Measurements from ENCODE around the gene SCP2. TPM values are rescaled to one million over a fixed set of nuclear protein-coding genes. Genes with fewer than 3 reads are reported as not detected.

SCP2 gene
- total RNA-seq, 1 donor from 2014 or later = 39.1 TPM

DNA sequence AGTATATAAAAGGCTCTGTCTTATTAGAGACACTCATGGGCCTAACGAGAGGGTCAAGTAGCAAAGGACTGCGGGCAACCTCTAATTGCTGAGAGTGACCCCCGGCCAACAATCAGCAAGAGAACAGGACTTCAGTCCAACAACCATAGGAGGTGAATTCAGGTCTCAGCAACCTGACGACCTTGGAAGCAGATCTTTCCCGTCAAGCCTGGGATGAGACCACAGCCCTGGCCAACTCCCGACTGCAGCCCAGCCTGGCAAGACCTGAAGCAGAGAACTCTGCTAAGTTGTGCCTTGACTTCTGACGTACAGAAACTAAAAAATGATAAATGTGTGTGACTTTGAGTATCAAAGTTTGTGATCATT is 11.2 kb upstream of the SCP2 start:
- no peaks in the 10 kb centered on the region for H3K9me3 ChIP-seq (ENCODE audit: control insufficient read depth in 3 of 3, low read length in 3 of 3)

DNA sequence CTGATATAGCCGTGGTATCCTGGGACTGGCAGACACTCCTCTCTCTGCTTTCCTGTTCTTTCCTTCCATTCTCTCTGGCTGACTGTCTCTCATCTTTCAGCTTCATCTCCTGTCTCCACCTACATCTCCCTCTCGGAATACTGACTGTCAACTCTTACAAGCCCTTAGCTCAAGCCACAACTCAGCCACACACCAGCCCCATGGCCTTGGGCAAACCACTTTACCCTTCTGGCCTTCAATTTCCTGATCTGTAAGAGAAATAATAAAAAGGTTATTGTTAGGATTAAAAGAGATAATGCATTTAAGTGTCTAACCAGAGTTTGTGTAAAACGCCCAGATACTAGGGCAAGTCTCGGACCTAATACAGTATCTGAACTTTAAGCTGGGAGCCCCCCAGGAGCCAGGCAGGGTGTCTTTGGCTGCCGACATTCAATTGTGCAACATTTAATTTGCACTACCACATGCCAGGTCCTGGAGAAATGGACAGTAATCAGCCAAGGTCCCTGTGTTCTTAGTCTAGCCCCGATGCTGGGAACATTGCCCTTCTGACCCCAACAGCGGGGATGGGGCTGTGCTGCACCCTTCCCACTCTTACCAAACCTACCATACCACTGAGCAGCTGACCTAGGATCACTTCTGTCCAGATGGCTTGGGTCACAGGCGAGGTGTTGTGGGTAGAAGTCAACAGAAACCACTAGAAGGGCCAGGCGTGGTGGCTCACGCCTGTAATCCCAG is 10.7 kb upstream of the SCP2 start:
- Histone ChIP-seq H3K27me3 (ENCODE audit: control insufficient read depth in 3 of 3, insufficient read depth in 3 of 3, low read length in 3 of 3) (no peaks in the 10 kb centered on the region), H3K4me3 (ENCODE audit: low read length in 3 of 3) (no peak overlapping the region), H3K36me3 (ENCODE audit: control insufficient read depth in 3 of 3, insufficient read depth in 3 of 3, low read length in 3 of 3) (peaks cover 0 to 12% (median 5%) of the 10 kb centered on the region in 3 donors), H3K9me3 (ENCODE audit: control insufficient read depth in 3 of 3, low read length in 3 of 3) (no peaks in the 10 kb centered on the region), H3K27ac (ENCODE audit: low read depth, low read length) (no peak overlapping the region), H3K9ac (ENCODE audit: low read depth in 1 of 3, low read length in 3 of 3) (no peak overlapping the region), H3K4me1 (ENCODE audit: control insufficient read depth in 3 of 3, insufficient read depth in 3 of 3, low read length in 3 of 3) (peaks cover 21 to 28% (median 25%) of the 10 kb centered on the region in 3 donors)

More for the DNA sequence above, 11.2 kb upstream of the SCP2 start:
- Histone ChIP-seq H3K4me1 (ENCODE audit: control insufficient read depth in 3 of 3, insufficient read depth in 3 of 3, low read length in 3 of 3) (peaks cover 21 to 25% (median 25%) of the 10 kb centered on the region in 3 donors), H3K27me3 (ENCODE audit: control insufficient read depth in 3 of 3, insufficient read depth in 3 of 3, low read length in 3 of 3) (no peaks in the 10 kb centered on the region), H3K36me3 (ENCODE audit: control insufficient read depth in 3 of 3, insufficient read depth in 3 of 3, low read length in 3 of 3) (peaks cover 0 to 16% (median 8%) of the 10 kb centered on the region in 3 donors), H3K4me3 (ENCODE audit: low read length in 3 of 3) (no peak overlapping the region), H3K27ac (ENCODE audit: low read depth, low read length) (no peak overlapping the region), H3K9ac (ENCODE audit: low read depth in 1 of 3, low read length in 3 of 3) (no peak overlapping the region)

DNA sequence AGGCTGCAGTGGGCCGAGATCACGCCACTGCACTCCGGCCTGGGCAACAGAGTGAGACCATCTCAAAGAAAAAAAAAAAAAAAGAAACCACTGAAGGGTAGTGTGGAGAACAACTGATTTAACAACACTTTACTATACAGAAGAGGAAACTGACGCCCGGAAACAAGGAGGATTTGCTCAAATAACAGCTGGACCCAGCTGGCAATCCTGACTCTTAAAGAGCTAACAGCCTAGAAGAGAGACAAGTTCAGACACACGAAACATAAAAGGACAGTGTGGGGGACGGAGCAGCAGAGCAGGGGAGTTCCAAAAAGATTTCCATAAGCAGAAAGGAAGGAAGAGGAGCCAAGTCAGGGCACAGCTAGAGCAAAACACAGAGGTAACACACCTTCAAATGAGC is 9.9 kb upstream of the SCP2 start:
- Histone ChIP-seq H3K27ac (ENCODE audit: low read depth, low read length) (no peak overlapping the region), H3K4me1 (ENCODE audit: control insufficient read depth in 3 of 3, insufficient read depth in 3 of 3, low read length in 3 of 3) (peaks cover 23 to 33% (median 29%) of the 10 kb centered on the region in 3 donors), H3K36me3 (ENCODE audit: control insufficient read depth in 3 of 3, insufficient read depth in 3 of 3, low read length in 3 of 3) (peaks cover 0 to 10% (median 2%) of the 10 kb centered on the region in 3 donors), H3K9ac (ENCODE audit: low read depth in 1 of 3, low read length in 3 of 3) (no peak overlapping the region), H3K27me3 (ENCODE audit: control insufficient read depth in 3 of 3, insufficient read depth in 3 of 3, low read length in 3 of 3) (no peaks in the 10 kb centered on the region), H3K4me3 (ENCODE audit: low read length in 3 of 3) (no peak overlapping the region), H3K9me3 (ENCODE audit: control insufficient read depth in 3 of 3, low read length in 3 of 3) (no peaks in the 10 kb centered on the region)

DNA sequence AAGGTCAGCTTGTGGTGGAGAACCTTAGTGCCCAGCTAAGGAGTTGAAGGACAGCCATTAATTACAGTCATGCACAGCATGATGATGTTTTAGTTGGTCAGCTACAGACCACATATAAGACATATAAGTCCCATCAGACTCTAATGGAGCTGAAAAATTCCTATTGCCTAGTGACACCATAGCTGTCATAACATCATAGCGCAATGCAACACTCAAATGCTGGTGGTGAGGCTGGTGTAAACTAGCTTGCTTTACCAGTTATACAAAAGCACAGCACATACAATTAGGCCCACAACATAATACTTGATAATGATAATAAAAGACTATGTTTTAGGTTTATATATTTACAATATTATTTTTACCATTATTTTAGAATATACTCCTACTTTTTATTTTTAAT is 9.5 kb upstream of the SCP2 start:
- no peaks in the 10 kb centered on the region for H3K9me3 ChIP-seq (ENCODE audit: control insufficient read depth in 3 of 3, low read length in 3 of 3)
- H3K4me3 ChIP-seq (ENCODE audit: low read length in 3 of 3) = no peak overlapping the region
- peaks cover 23 to 33% (median 29%) of the 10 kb centered on the region in 3 donors for H3K4me1 ChIP-seq (ENCODE audit: control insufficient read depth in 3 of 3, insufficient read depth in 3 of 3, low read length in 3 of 3)
- no peaks in the 10 kb centered on the region for H3K27me3 ChIP-seq (ENCODE audit: control insufficient read depth in 3 of 3, insufficient read depth in 3 of 3, low read length in 3 of 3)
- peaks cover 0 to 10% (median 2%) of the 10 kb centered on the region in 3 donors for H3K36me3 ChIP-seq (ENCODE audit: control insufficient read depth in 3 of 3, insufficient read depth in 3 of 3, low read length in 3 of 3)
- H3K27ac ChIP-seq (ENCODE audit: low read depth, low read length) = no peak overlapping the region
- no peak overlapping the region for H3K9ac ChIP-seq (ENCODE audit: low read depth in 1 of 3, low read length in 3 of 3)

DNA sequence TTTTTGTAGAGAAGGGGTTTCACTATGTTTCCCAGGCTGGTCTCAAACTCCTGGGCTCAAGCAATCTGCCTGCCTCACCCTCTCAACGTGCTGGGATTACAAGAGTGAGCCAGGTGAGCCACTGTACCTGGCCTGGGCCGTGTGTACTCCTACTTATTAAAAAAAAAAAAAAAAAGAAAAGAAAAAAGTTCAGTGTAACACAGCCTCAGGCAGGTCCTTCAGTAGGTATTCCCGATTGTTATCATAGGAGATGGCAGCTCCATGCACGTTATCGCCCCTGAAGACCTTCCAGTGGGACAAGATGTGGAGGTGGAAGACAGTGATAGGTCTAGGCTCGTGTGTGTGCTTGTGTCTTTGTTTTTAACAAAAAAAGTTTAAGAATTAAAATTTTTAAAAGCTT is 8.9 kb upstream of the SCP2 start:
- H3K27me3 ChIP-seq (ENCODE audit: control insufficient read depth in 3 of 3, insufficient read depth in 3 of 3, low read length in 3 of 3) = no peaks in the 10 kb centered on the region
- no peaks in the 10 kb centered on the region for H3K9me3 ChIP-seq (ENCODE audit: control insufficient read depth in 3 of 3, low read length in 3 of 3)
- no peak overlapping the region for H3K9ac ChIP-seq (ENCODE audit: low read depth in 1 of 3, low read length in 3 of 3)
- H3K4me1 ChIP-seq (ENCODE audit: control insufficient read depth in 3 of 3, insufficient read depth in 3 of 3, low read length in 3 of 3) = peaks cover 23 to 33% (median 29%) of the 10 kb centered on the region in 3 donors
- H3K36me3 ChIP-seq (ENCODE audit: control insufficient read depth in 3 of 3, insufficient read depth in 3 of 3, low read length in 3 of 3) = peaks cover 0 to 10% (median 2%) of the 10 kb centered on the region in 3 donors
- no peak overlapping the region for H3K4me3 ChIP-seq (ENCODE audit: low read length in 3 of 3)
- H3K27ac ChIP-seq (ENCODE audit: low read depth, low read length) = no peak overlapping the region

DNA sequence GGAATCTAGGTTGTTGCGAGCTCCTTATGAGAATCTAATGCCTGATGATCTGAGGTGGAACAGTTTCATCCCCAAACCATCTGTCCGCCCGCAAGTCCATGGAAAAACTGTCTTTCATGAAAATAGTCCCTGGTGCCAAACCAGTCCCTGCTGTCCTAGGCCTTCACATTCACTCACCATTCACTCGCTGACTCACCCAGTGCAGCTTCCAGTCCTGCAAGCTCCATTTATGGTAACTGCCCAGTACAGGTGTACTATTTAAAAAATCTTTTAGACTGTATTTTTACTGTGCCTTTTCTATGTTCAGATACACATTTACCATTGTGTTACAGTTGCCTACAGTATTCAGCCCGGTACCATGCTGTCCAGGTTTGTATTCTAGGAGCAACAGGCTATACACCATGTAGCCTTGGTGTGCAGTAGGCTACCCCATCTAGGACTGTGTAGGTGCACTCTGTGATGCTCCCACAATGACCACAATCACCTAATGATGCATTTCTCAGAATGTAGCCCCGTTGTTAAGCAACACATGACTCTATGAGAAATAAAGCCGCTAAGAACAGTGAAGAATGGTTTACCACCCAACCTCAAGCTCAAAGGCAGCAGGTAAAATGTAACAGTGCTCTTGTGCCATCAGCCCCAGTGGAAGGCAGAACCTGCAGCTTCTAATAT is 7.9 kb upstream of the SCP2 start:
- Histone ChIP-seq H3K4me1 (ENCODE audit: control insufficient read depth in 3 of 3, insufficient read depth in 3 of 3, low read length in 3 of 3) (peaks cover 22 to 33% (median 29%) of the 10 kb centered on the region in 3 donors), H3K9ac (ENCODE audit: low read depth in 1 of 3, low read length in 3 of 3) (no peak overlapping the region), H3K27me3 (ENCODE audit: control insufficient read depth in 3 of 3, insufficient read depth in 3 of 3, low read length in 3 of 3) (no peaks in the 10 kb centered on the region), H3K4me3 (ENCODE audit: low read length in 3 of 3) (no peak overlapping the region), H3K9me3 (ENCODE audit: control insufficient read depth in 3 of 3, low read length in 3 of 3) (no peaks in the 10 kb centered on the region), H3K36me3 (ENCODE audit: control insufficient read depth in 3 of 3, insufficient read depth in 3 of 3, low read length in 3 of 3) (peaks cover 0 to 3% (median under 1%) of the 10 kb centered on the region in 3 donors), H3K27ac (ENCODE audit: low read depth, low read length) (no peak overlapping the region)

DNA sequence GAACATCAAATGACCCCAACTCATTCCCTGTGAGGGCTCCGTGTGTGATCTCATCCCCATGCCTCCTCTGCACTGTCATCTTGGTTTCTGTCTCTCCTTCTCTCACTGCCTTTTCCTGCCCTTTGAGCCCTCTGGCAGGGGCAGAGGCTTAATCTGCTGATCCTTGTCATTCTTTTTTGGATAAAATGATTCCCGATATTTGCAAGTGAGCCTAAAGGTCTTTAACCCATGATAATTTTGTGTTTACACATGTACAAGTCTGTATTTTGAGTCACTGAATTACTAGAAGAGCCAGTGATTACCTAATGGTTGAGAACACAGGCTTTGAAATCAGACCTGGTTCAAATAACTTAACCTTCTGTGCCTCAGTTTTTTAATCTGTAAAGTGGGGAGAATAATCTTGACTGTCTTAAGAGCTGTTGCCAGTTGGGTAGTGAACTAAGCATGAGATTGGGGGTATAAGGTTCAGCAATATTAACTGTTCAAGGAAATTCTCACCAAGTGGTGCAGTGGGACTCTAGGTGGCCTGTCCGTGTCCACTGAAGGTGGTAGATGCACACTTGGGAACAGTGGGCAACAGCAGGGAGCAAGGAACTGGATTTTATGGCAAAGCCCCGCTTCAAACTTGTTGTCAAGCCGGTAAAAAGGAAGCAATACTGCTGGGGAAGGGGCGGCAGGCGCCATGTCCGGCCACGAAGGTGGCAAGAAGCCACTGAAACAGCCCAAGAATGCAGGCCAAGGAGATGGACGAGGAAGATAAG is 7.2 kb upstream of the SCP2 start:
- Histone ChIP-seq H3K27ac (ENCODE audit: low read depth, low read length) (no peak overlapping the region), H3K4me1 (ENCODE audit: control insufficient read depth in 3 of 3, insufficient read depth in 3 of 3, low read length in 3 of 3) (peaks cover 21 to 33% (median 26%) of the 10 kb centered on the region in 3 donors), H3K9me3 (ENCODE audit: control insufficient read depth in 3 of 3, low read length in 3 of 3) (no peaks in the 10 kb centered on the region), H3K36me3 (ENCODE audit: control insufficient read depth in 3 of 3, insufficient read depth in 3 of 3, low read length in 3 of 3) (no peaks in the 10 kb centered on the region), H3K27me3 (ENCODE audit: control insufficient read depth in 3 of 3, insufficient read depth in 3 of 3, low read length in 3 of 3) (no peaks in the 10 kb centered on the region), H3K9ac (ENCODE audit: low read depth in 1 of 3, low read length in 3 of 3) (no peak overlapping the region), H3K4me3 (ENCODE audit: low read length in 3 of 3) (peak overlapping the region in 2 of 3 donors; percentile 15 to 88)

DNA sequence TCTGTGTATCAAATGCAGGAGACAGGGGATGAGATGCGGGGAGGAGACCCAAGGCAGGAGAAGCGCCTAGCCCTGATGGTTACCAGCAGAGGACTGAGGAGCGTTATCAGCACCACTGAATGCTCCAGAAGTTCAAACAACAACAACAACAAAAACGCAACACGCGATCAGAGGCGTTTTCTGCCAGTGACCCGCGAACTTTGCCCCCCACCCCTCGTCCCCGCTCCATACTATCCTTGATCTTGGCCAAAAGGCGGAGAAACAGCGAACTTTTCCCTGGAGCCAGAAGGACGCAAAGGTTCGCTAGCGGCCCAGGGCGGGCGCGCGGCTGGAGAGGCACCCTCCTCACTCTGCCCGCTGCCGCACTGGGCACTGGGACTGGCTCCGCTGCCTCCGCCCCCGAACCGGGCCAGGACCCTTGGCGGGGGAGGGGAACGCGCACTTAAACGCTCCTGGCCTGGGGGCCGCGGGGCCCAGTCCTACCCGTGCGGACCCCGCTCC is 6.2 kb upstream of the SCP2 start:
- H3K9ac ChIP-seq (ENCODE audit: low read depth in 1 of 3, low read length in 3 of 3) = peak overlapping the region; percentile 86 to 92 (median 89)
- H3K27me3 ChIP-seq (ENCODE audit: control insufficient read depth in 3 of 3, insufficient read depth in 3 of 3, low read length in 3 of 3) = no peaks in the 10 kb centered on the region
- no peaks in the 10 kb centered on the region for H3K9me3 ChIP-seq (ENCODE audit: control insufficient read depth in 3 of 3, low read length in 3 of 3)
- H3K27ac ChIP-seq (ENCODE audit: low read depth, low read length) = peak overlapping the region; percentile 85
- H3K36me3 ChIP-seq (ENCODE audit: control insufficient read depth in 3 of 3, insufficient read depth in 3 of 3, low read length in 3 of 3) = no peaks in the 10 kb centered on the region
- peaks cover 22 to 31% (median 23%) of the 10 kb centered on the region in 3 donors for H3K4me1 ChIP-seq (ENCODE audit: control insufficient read depth in 3 of 3, insufficient read depth in 3 of 3, low read length in 3 of 3)
- H3K4me3 ChIP-seq (ENCODE audit: low read length in 3 of 3) = peak overlapping the region; percentile 77 to 88 (median 85)

DNA sequence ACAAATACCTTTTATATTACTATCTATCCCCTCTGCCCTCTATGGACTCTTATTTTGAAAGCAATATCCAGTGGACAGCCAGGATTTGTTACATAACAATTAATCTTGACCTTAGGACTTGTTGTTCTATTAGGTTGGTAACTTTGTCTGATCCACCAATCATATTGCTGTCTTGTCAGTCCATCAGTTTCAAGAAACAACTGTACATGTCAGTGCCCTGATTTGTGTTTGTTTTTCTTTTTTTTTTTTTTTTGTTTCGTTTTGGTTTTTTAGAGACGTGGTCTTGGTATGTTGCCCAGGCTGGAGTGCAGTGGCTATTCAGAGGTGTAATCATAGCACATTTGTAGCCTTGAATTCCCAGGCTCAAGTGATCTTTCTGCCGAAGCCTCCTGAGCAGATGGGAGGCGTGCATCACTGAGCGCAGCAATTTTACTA is 1.5 kb upstream of the SCP2 start:
- H3K27ac ChIP-seq (ENCODE audit: low read depth, low read length) = peak overlapping the region; percentile 52
- H3K4me3 ChIP-seq (ENCODE audit: low read length in 3 of 3) = peak overlapping the region; percentile 38 to 55 (median 42)
- peaks cover 23 to 33% (median 25%) of the 10 kb centered on the region in 3 donors for H3K4me1 ChIP-seq (ENCODE audit: control insufficient read depth in 3 of 3, insufficient read depth in 3 of 3, low read length in 3 of 3)

More for the DNA sequence above, 1.5 kb upstream of the SCP2 start:
- Histone ChIP-seq H3K9me3 (ENCODE audit: control insufficient read depth in 3 of 3, low read length in 3 of 3) (no peaks in the 10 kb centered on the region), H3K27me3 (ENCODE audit: control insufficient read depth in 3 of 3, insufficient read depth in 3 of 3, low read length in 3 of 3) (no peaks in the 10 kb centered on the region), H3K9ac (ENCODE audit: low read depth in 1 of 3, low read length in 3 of 3) (peak overlapping the region; percentile 6 to 71 (median 59)), H3K36me3 (ENCODE audit: control insufficient read depth in 3 of 3, insufficient read depth in 3 of 3, low read length in 3 of 3) (peaks cover 0 to 3% (median 0%) of the 10 kb centered on the region in 3 donors)
